CD14-positive monocyte (primary cell): ENCODE results near the gene CACNA2D2. TPM values are rescaled to one million over a fixed set of nuclear protein-coding genes. Genes with fewer than 3 reads are reported as not detected.

Experiments
- DNase-seq, 3 donors: peaks; one replicate each; pipeline ENCODE4 v3.0.0-alpha.2; 2011 to 2022
- H2AFZ ChIP-seq: 2 replicates; pipeline ENCODE4 v1.6.0; 2012; ENCODE audit warnings: mild to moderate bottlenecking, low read depth, low read length, inconsistent platforms; ENCODE audit not compliant: insufficient read depth, poor library complexity, severe bottlenecking
- H3K27ac ChIP-seq, 2 donors: 1 replicate in 1 of 2; 2 replicates in 1 of 2; pipeline ENCODE4 v1.5.1; 2012 to 2013; ENCODE audit warnings: low read length in 2 of 2, control low read depth in 1 of 2, inconsistent platforms in 1 of 2, low read depth in 1 of 2, mild to moderate bottlenecking in 1 of 2
- H3K27me3 ChIP-seq, 2 donors: one replicate each; pipeline versions ENCODE4 v1.6.0 to v1.6.1; 2011 to 2013; ENCODE audit warnings: low read length in 2 of 2; ENCODE audit not compliant: control insufficient read depth in 2 of 2, insufficient read depth in 2 of 2
- H3K36me3 ChIP-seq, 2 donors: replicated peaks in 1 of 2; 1 replicate in 1 of 2; 2 replicates in 1 of 2; pipeline versions ENCODE4 v1.5.1 to v1.6.1; 2012 to 2013; ENCODE audit warnings: low read length in 2 of 2, control low read depth in 1 of 2, inconsistent platforms in 1 of 2, mild to moderate bottlenecking in 1 of 2; ENCODE audit not compliant: insufficient read depth in 2 of 2, control insufficient read depth in 1 of 2
- H3K4me1 ChIP-seq, 2 donors: 1 replicate in 1 of 2; 2 replicates in 1 of 2; pipeline versions ENCODE4 v1.5.1 to v1.6.1; 2012 to 2013; ENCODE audit warnings: low read length in 2 of 2, control low read depth in 1 of 2, inconsistent platforms in 1 of 2, mild to moderate bottlenecking in 1 of 2, moderate library complexity in 1 of 2; ENCODE audit not compliant: insufficient read depth in 2 of 2, control insufficient read depth in 1 of 2
- H3K4me2 ChIP-seq: replicated peaks from 2 replicates; pipeline ENCODE3; 2012; ENCODE audit warnings: low read length, moderate library complexity, mild to moderate bottlenecking; ENCODE audit not compliant: poor library complexity, severe bottlenecking; ENCODE audit errors: extremely low read depth
- H3K4me3 ChIP-seq, 3 experiments: fragments of 200-600 bp in 1 of 3; sonication (generic) in 1 of 3; replicated peaks in 1 of 3; 1 replicate in 2 of 3; 2 replicates in 1 of 3; pipeline ENCODE4 v1.5.1; 2011 to 2013; ENCODE audit warnings: low read length in 3 of 3, mild to moderate bottlenecking in 3 of 3, control low read depth in 2 of 3, low read depth in 2 of 3, inconsistent platforms in 1 of 3, moderate library complexity in 1 of 3
- H3K79me2 ChIP-seq: 2 replicates; pipeline ENCODE4 v1.6.0; 2012; ENCODE audit warnings: mild to moderate bottlenecking, control low read depth, inconsistent platforms, low read length, moderate library complexity; ENCODE audit not compliant: insufficient read depth
- H3K9ac ChIP-seq: 2 replicates; pipeline ENCODE4 v1.6.0; 2017; ENCODE audit warnings: low read length, mild to moderate bottlenecking; ENCODE audit not compliant: insufficient read depth, poor library complexity, severe bottlenecking
- H3K9me3 ChIP-seq, 2 donors: replicated peaks in 1 of 2; 1 replicate in 1 of 2; 2 replicates in 1 of 2; pipeline versions ENCODE4 v1.5.1 to v1.6.1; 2012 to 2013; ENCODE audit warnings: low read length in 2 of 2, control low read depth in 1 of 2; ENCODE audit not compliant: control insufficient read depth in 1 of 2, insufficient read depth in 1 of 2
- H4K20me1 ChIP-seq: 2 replicates; pipeline ENCODE4 v1.6.0; 2012; ENCODE audit warnings: mild to moderate bottlenecking, low read length, control low read depth, moderate library complexity; ENCODE audit not compliant: insufficient read depth
- H3K27ac Mint-ChIP-seq, 7 donors: one replicate each; pipeline ENCODE4 v1.8.0; 2020; ENCODE audit warnings: mild to moderate bottlenecking in 7 of 7, mixed read lengths in 7 of 7, moderate library complexity in 6 of 7, inconsistent platforms in 2 of 7
- H3K27me3 Mint-ChIP-seq, 3 donors: one replicate each; pipeline ENCODE4 v1.8.0; 2021 to 2022; ENCODE audit warnings: low read depth in 3 of 3, mild to moderate bottlenecking in 3 of 3, mixed read lengths in 3 of 3, moderate library complexity in 3 of 3, inconsistent platforms in 1 of 3
- H3K36me3 Mint-ChIP-seq, 2 donors: one replicate each; pipeline ENCODE4 v1.8.0; 2020; ENCODE audit warnings: mixed read lengths in 2 of 2, inconsistent platforms in 1 of 2, mild to moderate bottlenecking in 1 of 2
- H3K4me1 Mint-ChIP-seq: one replicate; pipeline ENCODE4 v1.8.0; 2020; ENCODE audit warnings: mild to moderate bottlenecking, mixed read lengths
- H3K4me3 Mint-ChIP-seq, 2 donors: one replicate each; pipeline ENCODE4 v1.8.0; 2020; ENCODE audit warnings: mild to moderate bottlenecking in 2 of 2, mixed read lengths in 2 of 2, moderate library complexity in 1 of 2
- H3K9me3 Mint-ChIP-seq, 7 donors: one replicate each; pipeline ENCODE4 v1.8.0; 2020 to 2022; ENCODE audit warnings: mixed read lengths in 7 of 7, mild to moderate bottlenecking in 6 of 7, moderate library complexity in 6 of 7, inconsistent platforms in 2 of 7
- WGBS: methylation state at CpG from one replicate; pipeline ENCODE4 v1.1.5; 2013; ENCODE audit warnings: missing lambda C conversion rate; ENCODE audit not compliant: insufficient coverage; 5-methylcytosine and 5-hydroxymethylcytosine counted together
- intact Hi-C, 2 donors: fragments of 100-400 bp; cut with micrococcal nuclease; formaldehyde crosslinking; loops; one replicate each; pipeline versions ENCODE4 v1.15.0 to v1.15.1; 2023
- polyA plus RNA-seq, 3 donors: library from polyadenylated mRNA; depleted of rRNA in 1 of 3; unstranded in 2 of 3; stranded (reverse) in 1 of 3; fragments of 300-500 nt in 2 of 3; fragments of >200 nt in 1 of 3; fragmentation: Illumina TruSeq in 2 of 3; gene quantifications; 1 replicate in 2 of 3; 2 replicates in 1 of 3; pipeline ENCODE4 v1.2.3, GENCODE V29; 2012 to 2021
- TF ChIP-seq, protein P1 (sequence below): fragments of 200-600 bp; IDR thresholded peaks from one replicate; pipeline ENCODE4 v1.8.0; 2022; ENCODE audit warnings: antibody characterized with exemption, mild to moderate bottlenecking

The CACNA2D2 gene
- polyA plus RNA-seq, 3 donors: 0.09 to 0.16 TPM; not detected in 1

DNA sequence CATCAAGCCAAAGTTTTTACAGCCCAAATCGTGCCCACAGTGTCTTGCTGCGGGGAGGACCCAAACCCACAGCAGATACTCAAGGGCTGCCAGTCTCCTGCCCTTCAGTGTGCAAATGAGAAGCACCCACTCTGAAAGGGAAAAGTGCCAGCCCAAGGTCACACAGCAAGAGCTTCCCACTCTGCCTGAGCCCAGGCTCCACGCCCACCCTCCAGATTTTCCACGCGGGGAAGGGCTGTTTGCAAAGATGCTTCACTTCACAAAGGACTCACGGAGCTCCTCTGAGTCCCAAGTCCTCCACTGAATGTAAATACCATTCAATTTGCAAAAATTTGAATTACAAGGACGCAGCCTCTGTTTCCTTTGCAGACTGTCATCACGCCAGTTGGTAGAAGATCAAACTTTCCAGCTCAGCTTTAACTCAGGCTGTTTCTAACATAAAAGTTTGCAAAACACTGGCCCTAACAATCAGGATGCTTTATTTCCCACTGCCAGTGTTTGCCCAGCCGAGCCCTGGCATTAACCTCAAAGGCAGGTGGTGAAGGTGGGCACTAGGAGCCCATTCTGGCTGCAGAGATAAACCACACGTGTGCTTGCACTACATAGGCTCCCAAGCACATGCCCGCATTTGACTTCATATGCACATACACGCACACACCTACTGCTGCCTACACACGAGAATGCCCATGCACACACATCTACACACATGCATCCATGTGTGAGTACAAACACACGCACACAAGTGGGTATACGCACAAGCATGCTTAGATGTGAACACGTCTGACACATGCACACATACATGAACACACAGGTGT, 7.6 kb downstream of the CACNA2D2 start:
- Mint-ChIP-seq H3K27ac (no peak overlapping the region), H3K36me3 (no peaks in the 10 kb centered on the region), H3K4me1 (peaks cover 6% of the 10 kb centered on the region), H3K4me3 (no peak overlapping the region), H3K9me3 (peaks cover 0 to 3% (median 0%) of the 10 kb centered on the region in 7 donors), H3K27me3 (peaks cover 10 to 13% (median 12%) of the 10 kb centered on the region in 3 donors)
- Histone ChIP-seq H3K4me2 (no peak overlapping the region), H3K9me3 (no peaks in the 10 kb centered on the region), H3K79me2 (no peaks in the 10 kb centered on the region), H3K4me3 (no peak overlapping the region), H4K20me1 (no peaks in the 10 kb centered on the region), H3K27ac (no peak overlapping the region), H3K36me3 (no peaks in the 10 kb centered on the region), H3K27me3 (peaks cover 0 to 6% of the 10 kb centered on the region in 2 donors), H3K4me1 (no peaks in the 10 kb centered on the region), H3K9ac (no peak overlapping the region), H2AFZ (no peak overlapping the region)
- WGBS: 94% methylated on average over 15 of the region's 16 CpGs
- no peak for DNase-seq
- intact Hi-C loops: no loop called here
- TF ChIP-seq, protein P1, sequence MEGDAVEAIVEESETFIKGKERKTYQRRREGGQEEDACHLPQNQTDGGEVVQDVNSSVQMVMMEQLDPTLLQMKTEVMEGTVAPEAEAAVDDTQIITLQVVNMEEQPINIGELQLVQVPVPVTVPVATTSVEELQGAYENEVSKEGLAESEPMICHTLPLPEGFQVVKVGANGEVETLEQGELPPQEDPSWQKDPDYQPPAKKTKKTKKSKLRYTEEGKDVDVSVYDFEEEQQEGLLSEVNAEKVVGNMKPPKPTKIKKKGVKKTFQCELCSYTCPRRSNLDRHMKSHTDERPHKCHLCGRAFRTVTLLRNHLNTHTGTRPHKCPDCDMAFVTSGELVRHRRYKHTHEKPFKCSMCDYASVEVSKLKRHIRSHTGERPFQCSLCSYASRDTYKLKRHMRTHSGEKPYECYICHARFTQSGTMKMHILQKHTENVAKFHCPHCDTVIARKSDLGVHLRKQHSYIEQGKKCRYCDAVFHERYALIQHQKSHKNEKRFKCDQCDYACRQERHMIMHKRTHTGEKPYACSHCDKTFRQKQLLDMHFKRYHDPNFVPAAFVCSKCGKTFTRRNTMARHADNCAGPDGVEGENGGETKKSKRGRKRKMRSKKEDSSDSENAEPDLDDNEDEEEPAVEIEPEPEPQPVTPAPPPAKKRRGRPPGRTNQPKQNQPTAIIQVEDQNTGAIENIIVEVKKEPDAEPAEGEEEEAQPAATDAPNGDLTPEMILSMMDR: no peak

DNA sequence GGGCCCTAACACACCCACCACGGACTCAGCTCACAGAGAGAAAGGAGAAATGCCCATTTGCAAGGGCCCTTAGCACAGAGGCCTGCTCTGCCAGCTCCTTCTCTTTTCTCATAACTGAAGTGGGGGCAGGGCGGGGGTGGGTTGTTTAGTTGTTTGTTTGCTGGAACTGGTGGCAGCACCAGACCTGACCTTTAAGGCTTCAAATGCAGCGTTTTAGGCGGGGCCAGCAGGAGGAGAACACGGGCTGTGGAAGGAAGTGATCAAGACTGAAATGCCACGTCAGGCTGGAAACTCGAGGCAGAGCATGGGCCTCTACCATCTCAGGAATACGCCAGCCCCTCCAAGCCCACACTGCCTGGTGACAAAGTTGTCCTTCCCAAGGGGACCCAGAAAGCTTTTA, 9.3 kb downstream of the CACNA2D2 start:
- Histone ChIP-seq H3K27me3 (no peaks in the 10 kb centered on the region), H3K9me3 (no peaks in the 10 kb centered on the region), H3K27ac (no peak overlapping the region), H3K4me3 (no peak overlapping the region), H4K20me1 (no peaks in the 10 kb centered on the region), H3K36me3 (no peaks in the 10 kb centered on the region), H2AFZ (no peak overlapping the region), H3K9ac (no peak overlapping the region), H3K4me1 (no peaks in the 10 kb centered on the region), H3K79me2 (no peaks in the 10 kb centered on the region), H3K4me2 (no peak overlapping the region)
- TF ChIP-seq, protein P1: no peak
- peaks cover 0 to 3% (median 0%) of the 10 kb centered on the region in 7 donors for H3K9me3 Mint-ChIP-seq
- 26% methylated on average over 5 of the region's 8 CpGs for WGBS
- H3K4me1 Mint-ChIP-seq: peaks cover 9% of the 10 kb centered on the region
- DNase-seq: no peak
- peaks cover 0 to 4% (median 3%) of the 10 kb centered on the region in 3 donors for H3K27me3 Mint-ChIP-seq
- no peaks in the 10 kb centered on the region for H3K36me3 Mint-ChIP-seq
- intact Hi-C loops: no loop called here
- no peak overlapping the region for H3K4me3 Mint-ChIP-seq
- H3K27ac Mint-ChIP-seq: no peak overlapping the region
